ENCODE measurements around the gene MTM1. TPM values are rescaled to one million over a fixed set of nuclear protein-coding genes. Genes with fewer than 3 reads are reported as not detected.

The MTM1 gene
- total RNA-seq, 1 experiment from 2014 or later, result 11.6 TPM

DNA sequence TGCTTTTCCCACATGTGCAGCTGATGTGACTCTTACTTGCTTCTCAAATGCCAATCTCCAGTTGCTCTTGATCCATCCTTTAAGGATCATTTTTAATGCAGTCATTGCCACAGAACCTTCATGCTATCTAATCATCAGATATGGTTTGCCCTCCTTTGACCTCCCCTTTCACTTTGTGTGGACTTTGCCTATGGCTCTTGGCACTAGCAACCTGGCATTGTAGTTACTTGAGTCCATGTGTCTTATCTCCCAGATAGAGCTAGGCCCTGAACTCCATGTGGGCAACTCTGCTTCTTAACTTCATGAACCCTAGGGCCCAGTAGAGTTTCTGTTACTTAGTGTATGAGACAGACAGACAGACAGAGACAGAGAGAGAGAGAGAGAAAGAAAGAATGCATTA is 41.6 kb downstream of the MTM1 start:
- no TSS peak for BruUV-seq (replicated peaks)
- H3K36me3 Mint-ChIP-seq (ENCODE audit: insufficient read depth, unreplicated experiment), result peaks cover 3% of the 10 kb centered on the region
- no peak for DNase-seq (ENCODE audit: unreplicated experiment)
- peaks cover 40% of the 10 kb centered on the region for H3K27me3 Mint-ChIP-seq (ENCODE audit: insufficient read depth, unreplicated experiment)
- ChIA-PET POLR2A (no interaction called here), CTCF (no interaction called here)
- H3K4me3 Mint-ChIP-seq (ENCODE audit: unreplicated experiment), result no peak overlapping the region
- intact Hi-C loops (cut with micrococcal nuclease), result no loop called here
- TF ChIP-seq, protein P1, sequence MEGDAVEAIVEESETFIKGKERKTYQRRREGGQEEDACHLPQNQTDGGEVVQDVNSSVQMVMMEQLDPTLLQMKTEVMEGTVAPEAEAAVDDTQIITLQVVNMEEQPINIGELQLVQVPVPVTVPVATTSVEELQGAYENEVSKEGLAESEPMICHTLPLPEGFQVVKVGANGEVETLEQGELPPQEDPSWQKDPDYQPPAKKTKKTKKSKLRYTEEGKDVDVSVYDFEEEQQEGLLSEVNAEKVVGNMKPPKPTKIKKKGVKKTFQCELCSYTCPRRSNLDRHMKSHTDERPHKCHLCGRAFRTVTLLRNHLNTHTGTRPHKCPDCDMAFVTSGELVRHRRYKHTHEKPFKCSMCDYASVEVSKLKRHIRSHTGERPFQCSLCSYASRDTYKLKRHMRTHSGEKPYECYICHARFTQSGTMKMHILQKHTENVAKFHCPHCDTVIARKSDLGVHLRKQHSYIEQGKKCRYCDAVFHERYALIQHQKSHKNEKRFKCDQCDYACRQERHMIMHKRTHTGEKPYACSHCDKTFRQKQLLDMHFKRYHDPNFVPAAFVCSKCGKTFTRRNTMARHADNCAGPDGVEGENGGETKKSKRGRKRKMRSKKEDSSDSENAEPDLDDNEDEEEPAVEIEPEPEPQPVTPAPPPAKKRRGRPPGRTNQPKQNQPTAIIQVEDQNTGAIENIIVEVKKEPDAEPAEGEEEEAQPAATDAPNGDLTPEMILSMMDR (IDR thresholded peaks at IDR 0.05; ENCODE audit: unreplicated experiment), result no peak
- no peaks in the 10 kb centered on the region for H3K4me1 Mint-ChIP-seq (ENCODE audit: insufficient read depth, unreplicated experiment)
- no peak overlapping the region for H3K27ac Mint-ChIP-seq (ENCODE audit: low read depth, unreplicated experiment)
- H3K9me3 Mint-ChIP-seq (ENCODE audit: unreplicated experiment), result no peaks in the 10 kb centered on the region

DNA sequence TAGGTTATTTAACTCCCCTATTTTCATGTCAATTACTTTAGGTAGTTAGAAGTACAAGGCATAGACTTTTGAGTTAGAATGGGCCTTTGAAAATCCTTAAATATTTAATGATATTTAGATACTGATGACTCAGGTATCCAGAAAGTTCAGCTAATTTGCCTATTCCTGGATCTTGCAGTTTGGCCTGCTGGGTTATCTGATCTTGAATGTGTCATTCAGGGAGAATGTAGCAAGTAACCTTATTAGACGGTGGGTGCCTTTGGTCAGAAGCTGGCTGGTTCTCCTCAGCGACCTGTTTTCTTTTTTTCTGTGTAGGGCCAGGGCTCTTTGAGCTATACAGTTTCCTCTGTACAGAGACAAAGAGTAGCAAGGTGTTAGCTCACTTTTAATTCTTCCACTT is 42.0 kb downstream of the MTM1 start:
- CTCF ChIA-PET, result no interaction called here
- intact Hi-C loops (cut with micrococcal nuclease), result no loop called here
- Mint-ChIP-seq H3K4me3 (ENCODE audit: unreplicated experiment) (no peak overlapping the region), H3K27me3 (ENCODE audit: insufficient read depth, unreplicated experiment) (peaks cover 39% of the 10 kb centered on the region), H3K27ac (ENCODE audit: low read depth, unreplicated experiment) (no peak overlapping the region), H3K4me1 (ENCODE audit: insufficient read depth, unreplicated experiment) (no peaks in the 10 kb centered on the region), H3K9me3 (ENCODE audit: unreplicated experiment) (no peaks in the 10 kb centered on the region), H3K36me3 (ENCODE audit: insufficient read depth, unreplicated experiment) (peaks cover 7% of the 10 kb centered on the region)
- POLR2A ChIA-PET, result no interaction called here
- no TSS peak for BruUV-seq (replicated peaks)
- no peak for DNase-seq (ENCODE audit: unreplicated experiment)
- TF ChIP-seq, protein P1 (IDR thresholded peaks at IDR 0.05; ENCODE audit: unreplicated experiment), result no peak

DNA sequence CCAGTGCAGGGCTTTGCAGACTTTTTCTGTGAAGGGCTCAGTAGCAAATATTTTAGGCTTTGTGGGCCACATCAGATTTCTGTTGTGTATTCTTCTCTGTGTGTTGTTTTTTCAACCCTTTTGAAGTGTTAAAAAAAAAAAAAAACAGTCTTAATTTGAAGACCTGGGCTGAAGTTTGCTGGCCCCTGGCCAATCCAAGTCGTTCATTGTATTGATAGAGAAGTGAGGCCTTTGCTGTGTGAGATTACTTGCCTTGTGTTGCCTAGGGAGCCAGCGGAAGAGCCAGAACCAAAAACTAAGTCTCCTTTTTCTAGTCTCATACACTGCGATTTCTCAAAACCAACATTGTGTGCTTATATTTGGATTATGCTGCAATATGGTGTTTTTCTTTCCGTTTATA is 46.9 kb downstream of the MTM1 start:
- peaks cover 12% of the 10 kb centered on the region for H3K27me3 Mint-ChIP-seq (ENCODE audit: insufficient read depth, unreplicated experiment)
- TF ChIP-seq, protein P1 (IDR thresholded peaks at IDR 0.05; ENCODE audit: unreplicated experiment), result no peak
- H3K9me3 Mint-ChIP-seq (ENCODE audit: unreplicated experiment), result no peaks in the 10 kb centered on the region
- BruUV-seq (replicated peaks), result no TSS peak
- no peak for DNase-seq (ENCODE audit: unreplicated experiment)
- no peak overlapping the region for H3K27ac Mint-ChIP-seq (ENCODE audit: low read depth, unreplicated experiment)
- H3K4me3 Mint-ChIP-seq (ENCODE audit: unreplicated experiment), result no peak overlapping the region
- intact Hi-C loops (cut with micrococcal nuclease), result no loop called here
- POLR2A ChIA-PET, result no interaction called here
- CTCF ChIA-PET, result no interaction called here
- peaks cover 20% of the 10 kb centered on the region for H3K36me3 Mint-ChIP-seq (ENCODE audit: insufficient read depth, unreplicated experiment)
- H3K4me1 Mint-ChIP-seq (ENCODE audit: insufficient read depth, unreplicated experiment), result no peaks in the 10 kb centered on the region

DNA sequence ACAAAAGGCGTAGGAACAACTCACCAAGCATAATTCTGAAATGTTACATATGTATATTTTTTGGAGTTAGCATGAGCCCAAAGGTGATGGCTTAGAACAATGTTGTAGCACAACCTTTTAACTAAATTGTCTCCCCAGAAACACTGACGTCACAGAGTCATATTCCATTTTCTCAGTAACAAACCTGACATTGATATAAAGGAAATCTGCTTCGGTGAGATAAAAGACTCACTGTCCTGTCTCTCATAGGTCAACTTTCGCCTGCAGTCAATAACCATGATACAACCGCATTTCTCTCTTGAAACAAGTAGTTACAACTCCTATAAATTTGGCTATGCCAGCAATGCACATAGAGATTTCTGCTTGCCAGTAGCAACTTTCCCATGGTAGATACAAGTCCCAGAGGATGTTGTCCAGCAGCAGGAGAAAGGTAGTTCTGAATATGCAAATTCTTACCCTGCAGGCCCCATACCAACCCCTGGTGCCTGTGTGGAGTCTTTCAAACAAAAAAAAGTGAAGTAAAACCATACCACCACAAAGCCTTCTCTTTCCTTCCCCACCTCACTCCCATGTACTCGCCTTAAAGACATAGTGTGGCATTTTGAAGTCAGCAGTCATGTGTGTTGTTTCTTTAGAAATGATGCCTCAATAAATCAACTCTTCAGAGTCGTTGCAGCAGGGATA is 47.9 kb downstream of the MTM1 start:
- CTCF ChIA-PET, result interaction anchor here (1.5 kb wide), 1 partner anchor 18 kb away, joined by 4 read pairs; no protein-coding TSS in a partner anchor
- TF ChIP-seq, protein P1 (IDR thresholded peaks at IDR 0.05; ENCODE audit: unreplicated experiment), result no peak
- no peak for DNase-seq (ENCODE audit: unreplicated experiment)
- peaks cover 20% of the 10 kb centered on the region for H3K36me3 Mint-ChIP-seq (ENCODE audit: insufficient read depth, unreplicated experiment)
- POLR2A ChIA-PET, result no interaction called here
- no peaks in the 10 kb centered on the region for H3K4me1 Mint-ChIP-seq (ENCODE audit: insufficient read depth, unreplicated experiment)
- no TSS peak for BruUV-seq (replicated peaks)
- no peaks in the 10 kb centered on the region for H3K9me3 Mint-ChIP-seq (ENCODE audit: unreplicated experiment)
- peaks cover 12% of the 10 kb centered on the region for H3K27me3 Mint-ChIP-seq (ENCODE audit: insufficient read depth, unreplicated experiment)
- H3K27ac Mint-ChIP-seq (ENCODE audit: low read depth, unreplicated experiment), result no peak overlapping the region
- H3K4me3 Mint-ChIP-seq (ENCODE audit: unreplicated experiment), result no peak overlapping the region
- intact Hi-C loops (cut with micrococcal nuclease), result no loop called here

Measured in MCF 10A (cell line).